ENCODE data around the gene LRRC9. TPM values are rescaled to one million over a fixed set of nuclear protein-coding genes. Genes with fewer than 3 reads are reported as not detected.
"Not testable (repeated sequence)": the region's sequence is repeated elsewhere in the genome, so short reads cannot be mapped to it uniquely, and the experiment has no call there.

LRRC9 gene
- total RNA-seq, 1 donor from 2014 or later: not detected

GRCh38 chr14:59920378-59920683 is 387 bp downstream of the LRRC9 start:
- intact Hi-C loops (cut with micrococcal nuclease): no loop called here
- peaks cover 4% of the 10 kb centered on the region for H3K4me1 Mint-ChIP-seq
- H3K4me3 Mint-ChIP-seq: peak overlapping the region; percentile 39
- no peak overlapping the region for H3K27ac Mint-ChIP-seq
- H3K36me3 Mint-ChIP-seq (ENCODE audit: low read depth): no peaks in the 10 kb centered on the region
- H3K27me3 Mint-ChIP-seq: peaks cover 47% of the 10 kb centered on the region
- DNase-seq: no peak
- H3K9me3 Mint-ChIP-seq: no peaks in the 10 kb centered on the region

GRCh38 chr14:59925797-59926196 is 5.9 kb downstream of the LRRC9 start:
- no peak overlapping the region for H3K4me3 Mint-ChIP-seq
- no peak for DNase-seq
- intact Hi-C loops (cut with micrococcal nuclease): no loop called here
- H3K9me3 Mint-ChIP-seq: no peaks in the 10 kb centered on the region
- H3K36me3 Mint-ChIP-seq (ENCODE audit: low read depth): no peaks in the 10 kb centered on the region
- peaks cover 13% of the 10 kb centered on the region for H3K27me3 Mint-ChIP-seq
- H3K27ac Mint-ChIP-seq: no peak overlapping the region
- peaks cover 4% of the 10 kb centered on the region for H3K4me1 Mint-ChIP-seq

DNA sequence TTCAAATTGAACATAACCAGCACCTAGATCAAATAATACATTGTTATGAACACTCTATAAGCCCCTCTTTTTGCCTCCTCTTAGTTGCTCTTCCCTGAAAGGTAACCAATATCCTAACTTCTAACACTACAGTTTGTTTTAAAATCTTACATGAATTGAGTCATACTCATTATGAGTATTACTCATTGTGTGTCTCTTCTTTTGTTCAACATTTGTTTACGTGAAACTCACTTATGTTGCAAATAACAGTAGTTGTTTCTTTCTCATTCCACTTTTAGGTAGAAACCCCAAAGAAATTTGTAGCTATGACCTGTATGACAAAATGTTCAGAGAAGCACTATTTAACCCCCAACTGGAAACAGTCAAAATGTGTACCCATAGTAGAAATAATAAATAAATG is 6.6 kb downstream of the LRRC9 start:
- intact Hi-C loops (cut with micrococcal nuclease): no loop called here

DNA sequence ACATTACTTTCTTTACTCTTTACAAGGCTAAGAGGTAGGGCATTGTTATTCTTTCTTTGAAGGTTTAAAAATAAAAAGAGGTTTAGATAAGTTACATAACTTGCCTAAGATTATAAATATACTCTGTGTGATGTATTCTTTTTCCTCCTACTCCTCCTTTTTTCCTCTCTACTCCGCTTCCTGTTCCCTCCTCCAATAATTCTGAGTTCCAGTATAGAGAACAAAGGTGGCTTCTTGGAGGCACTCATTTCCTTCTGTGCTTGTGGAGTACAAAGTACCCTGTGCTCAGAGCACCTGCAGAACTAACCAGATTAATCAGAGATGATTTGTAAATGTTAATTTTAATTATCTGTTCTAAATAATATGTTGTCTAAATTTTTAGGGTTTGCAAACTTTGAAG is 11.3 kb downstream of the LRRC9 start:
- Mint-ChIP-seq H3K36me3 (ENCODE audit: low read depth) (no peaks in the 10 kb centered on the region), H3K27me3 (no peaks in the 10 kb centered on the region), H3K27ac (no peak overlapping the region), H3K9me3 (no peaks in the 10 kb centered on the region), H3K4me1 (peaks cover 2% of the 10 kb centered on the region), H3K4me3 (no peak overlapping the region)
- no peak for DNase-seq
- intact Hi-C loops (cut with micrococcal nuclease): no loop called here

More for the DNA sequence above, 6.6 kb downstream of the LRRC9 start:
- Mint-ChIP-seq H3K36me3 (ENCODE audit: low read depth) (no peaks in the 10 kb centered on the region), H3K27ac (no peak overlapping the region), H3K9me3 (no peaks in the 10 kb centered on the region), H3K4me1 (peaks cover 4% of the 10 kb centered on the region), H3K4me3 (no peak overlapping the region), H3K27me3 (peaks cover 5% of the 10 kb centered on the region)
- DNase-seq: no peak

- no peak overlapping the region for H3K27ac Mint-ChIP-seq
- no peaks in the 10 kb centered on the region for H3K9me3 Mint-ChIP-seq
- intact Hi-C loops (cut with micrococcal nuclease): no loop called here
- no peaks in the 10 kb centered on the region for H3K4me1 Mint-ChIP-seq
- no peaks in the 10 kb centered on the region for H3K27me3 Mint-ChIP-seq
- DNase-seq: no peak
- H3K4me3 Mint-ChIP-seq: no peak overlapping the region
- H3K36me3 Mint-ChIP-seq (ENCODE audit: low read depth): no peaks in the 10 kb centered on the region
These were observed 16.2 kb downstream of the LRRC9 start for GRCh38 chr14:59936145-59936544.

DNA sequence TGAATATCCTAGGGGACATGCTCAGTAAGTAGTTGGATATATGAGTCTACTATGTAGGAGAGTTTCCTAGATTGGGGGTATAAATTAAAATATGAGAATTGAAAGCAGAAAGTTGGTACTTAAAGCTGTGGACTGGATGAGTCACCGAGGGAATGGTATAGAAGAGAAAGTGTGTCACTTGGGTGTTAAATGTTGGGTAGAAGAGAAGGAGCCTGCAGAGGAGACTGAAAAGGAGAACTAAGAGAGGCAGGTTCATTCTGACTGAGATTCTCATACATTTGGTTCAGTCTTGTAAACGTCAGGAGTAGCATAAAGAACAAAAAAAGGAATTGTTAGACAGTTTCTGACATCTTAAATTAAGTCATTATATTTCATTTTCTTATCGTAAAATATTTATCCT is 19.9 kb downstream of the LRRC9 start:
- no peak overlapping the region for H3K27ac Mint-ChIP-seq
- no peaks in the 10 kb centered on the region for H3K9me3 Mint-ChIP-seq
- H3K36me3 Mint-ChIP-seq (ENCODE audit: low read depth): no peaks in the 10 kb centered on the region
- H3K4me3 Mint-ChIP-seq: no peak overlapping the region
- intact Hi-C loops (cut with micrococcal nuclease): no loop called here
- H3K4me1 Mint-ChIP-seq: no peaks in the 10 kb centered on the region
- H3K27me3 Mint-ChIP-seq: no peaks in the 10 kb centered on the region
- DNase-seq: no peak

- H3K27ac Mint-ChIP-seq; intact Hi-C loops (cut with micrococcal nuclease); H3K4me3 Mint-ChIP-seq; H3K4me1 Mint-ChIP-seq; DNase-seq; H3K27me3 Mint-ChIP-seq; H3K36me3 Mint-ChIP-seq (ENCODE audit: low read depth); H3K9me3 Mint-ChIP-seq: not testable (repeated sequence)
These were observed 22.4 kb downstream of the LRRC9 start for GRCh38 chr14:59942296-59942862.

DNA sequence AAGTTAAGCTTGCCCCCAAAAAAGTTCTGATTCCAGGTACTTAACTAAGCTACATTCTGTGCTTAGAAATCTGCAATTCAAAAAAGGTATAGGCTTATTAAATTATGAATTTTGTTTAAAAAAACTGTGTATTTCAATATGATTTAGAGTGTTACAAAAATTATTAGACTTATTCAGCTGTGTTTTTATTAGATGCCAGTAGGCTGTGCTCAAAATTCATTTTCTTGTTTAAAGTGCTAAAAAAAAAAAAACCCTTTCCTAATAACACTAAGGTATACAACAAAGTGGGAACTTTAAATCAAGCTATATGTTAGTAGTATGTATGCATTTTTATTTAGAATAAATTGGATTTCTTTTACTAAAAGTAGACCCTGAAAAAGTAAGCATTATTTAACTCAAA is 25.0 kb downstream of the LRRC9 start:
- no peak for DNase-seq
- Mint-ChIP-seq H3K27ac (no peak overlapping the region), H3K4me1 (no peaks in the 10 kb centered on the region), H3K4me3 (no peak overlapping the region), H3K9me3 (no peaks in the 10 kb centered on the region), H3K27me3 (no peaks in the 10 kb centered on the region), H3K36me3 (ENCODE audit: low read depth) (no peaks in the 10 kb centered on the region)
- intact Hi-C loops (cut with micrococcal nuclease): no loop called here

- intact Hi-C loops (cut with micrococcal nuclease); H3K27ac Mint-ChIP-seq; H3K4me3 Mint-ChIP-seq: not testable (repeated sequence)
These were observed 32.2 kb downstream of the LRRC9 start for GRCh38 chr14:59952141-59952540.

GRCh38 chr14:59957890-59958289 is 37.9 kb downstream of the LRRC9 start:
- intact Hi-C loops (cut with micrococcal nuclease); H3K27ac Mint-ChIP-seq; H3K36me3 Mint-ChIP-seq (ENCODE audit: low read depth); DNase-seq; H3K27me3 Mint-ChIP-seq; H3K9me3 Mint-ChIP-seq; H3K4me1 Mint-ChIP-seq; H3K4me3 Mint-ChIP-seq: not testable (repeated sequence)

More at GRCh38 chr14:59952141-59952540, 32.2 kb downstream of the LRRC9 start:
- not testable (repeated sequence) for H3K9me3 Mint-ChIP-seq; H3K27me3 Mint-ChIP-seq; H3K36me3 Mint-ChIP-seq (ENCODE audit: low read depth); H3K4me1 Mint-ChIP-seq; DNase-seq

- no peaks in the 10 kb centered on the region for H3K9me3 Mint-ChIP-seq
- intact Hi-C loops (cut with micrococcal nuclease): no loop called here
- peaks cover 2% of the 10 kb centered on the region for H3K27me3 Mint-ChIP-seq
- H3K27ac Mint-ChIP-seq: no peak overlapping the region
- DNase-seq: no peak
- H3K4me3 Mint-ChIP-seq: no peak overlapping the region
- no peaks in the 10 kb centered on the region for H3K36me3 Mint-ChIP-seq (ENCODE audit: low read depth)
- peaks cover 5% of the 10 kb centered on the region for H3K4me1 Mint-ChIP-seq
These were observed 39.7 kb downstream of the LRRC9 start for GRCh38 chr14:59959668-59960067.

GRCh38 chr14:59961518-59962062 is 41.6 kb downstream of the LRRC9 start:
- DNase-seq: no peak
- Mint-ChIP-seq H3K27me3 (peaks cover 2% of the 10 kb centered on the region), H3K27ac (no peak overlapping the region), H3K4me1 (peaks cover 12% of the 10 kb centered on the region), H3K9me3 (no peaks in the 10 kb centered on the region), H3K36me3 (ENCODE audit: low read depth) (no peaks in the 10 kb centered on the region), H3K4me3 (no peak overlapping the region)
- intact Hi-C loops (cut with micrococcal nuclease): no loop called here

DNA sequence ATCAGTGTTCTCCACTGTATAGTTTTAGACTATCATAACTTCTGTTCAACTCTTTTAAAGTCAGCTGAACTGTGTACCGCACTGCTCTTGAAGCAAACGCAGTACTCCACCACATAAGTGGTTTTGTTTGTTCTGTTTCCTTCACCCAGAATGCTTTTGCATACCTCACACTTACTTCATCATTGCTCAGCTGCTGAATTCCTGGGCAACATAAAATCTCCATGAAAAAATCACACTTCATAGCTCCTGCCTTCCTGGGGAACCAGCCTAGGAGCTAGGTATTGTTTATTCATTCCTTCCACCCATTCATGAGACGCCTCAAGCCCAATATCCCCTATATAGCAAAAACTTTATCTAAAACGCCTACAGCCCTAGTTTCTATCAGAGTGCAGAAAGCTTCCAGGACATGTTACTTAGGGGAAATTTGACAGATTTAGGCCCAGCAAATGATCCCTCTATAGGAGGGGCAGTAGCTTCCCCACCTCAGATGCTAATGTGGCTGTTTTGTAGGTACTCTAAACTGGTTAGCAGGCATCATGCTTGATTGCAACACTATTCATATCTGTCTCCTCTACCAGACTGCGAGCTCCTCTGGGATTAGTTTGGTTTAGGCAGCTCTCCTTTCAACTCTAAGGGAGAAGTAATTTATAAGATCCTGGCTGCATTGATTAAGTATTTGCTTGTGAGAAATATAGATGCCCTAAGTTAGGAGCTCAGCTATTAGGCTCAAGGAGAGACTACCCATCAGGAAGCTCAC is 44.5 kb downstream of the LRRC9 start:
- Mint-ChIP-seq H3K27ac (no peak overlapping the region), H3K27me3 (peaks cover 7% of the 10 kb centered on the region), H3K36me3 (ENCODE audit: low read depth) (no peaks in the 10 kb centered on the region), H3K9me3 (no peaks in the 10 kb centered on the region), H3K4me3 (peak overlapping the region; percentile 78), H3K4me1 (peaks cover 12% of the 10 kb centered on the region)
- intact Hi-C loops (cut with micrococcal nuclease): loop anchor here (1.0 to 5.0 kb wide), 3 partner anchors 128 to 220 kb away; partner anchors contain the start of gene DHRS7
- no peak for DNase-seq

- Mint-ChIP-seq H3K9me3 (no peaks in the 10 kb centered on the region), H3K27ac (no peak overlapping the region), H3K4me3 (no peak overlapping the region), H3K4me1 (peaks cover 8% of the 10 kb centered on the region), H3K27me3 (peaks cover 22% of the 10 kb centered on the region), H3K36me3 (ENCODE audit: low read depth) (no peaks in the 10 kb centered on the region)
- no peak for DNase-seq
- intact Hi-C loops (cut with micrococcal nuclease): loop anchor here (5.0 kb wide), 1 partner anchor 198 kb away; the partner anchor contains the start of gene DHRS7
These were observed 49.4 kb downstream of the LRRC9 start for GRCh38 chr14:59969319-59969718.
